ENCODE results near the gene MALL.
"Not testable (repeated sequence)": the region's sequence is repeated elsewhere in the genome, so short reads cannot be mapped to it uniquely, and the experiment has no call there.

MALL gene

GRCh38 chr2:110120171-110121051, 4.8 kb upstream of the MALL start:
- no peak for DNase-seq (ENCODE audit: low spot score)

- peak; percentile 71 for DNase-seq (ENCODE audit: low spot score)
Observed at GRCh38 chr2:110116033-110116710, 550 bp upstream of the MALL start.

- peak; percentile 80 for DNase-seq (ENCODE audit: low spot score)
Observed at GRCh38 chr2:110114831-110115255, 779 bp downstream of the MALL start.

- DNase-seq (ENCODE audit: low spot score): peak; percentile 96
Observed at GRCh38 chr2:110113961-110114591, 1.5 kb downstream of the MALL start.

GRCh38 chr2:110108291-110108690, 7.3 kb downstream of the MALL start:
- not testable (repeated sequence) for DNase-seq (ENCODE audit: low spot score)

GRCh38 chr2:110107092-110108079, 8.2 kb downstream of the MALL start:
- DNase-seq (ENCODE audit: low spot score): no peak

- peak; percentile 64 for DNase-seq (ENCODE audit: low spot score)
Observed at GRCh38 chr2:110106642-110107041, 9.0 kb downstream of the MALL start.

GRCh38 chr2:110105608-110106467, 9.8 kb downstream of the MALL start:
- peak; percentile 98 for DNase-seq (ENCODE audit: low spot score)

- no peak for DNase-seq (ENCODE audit: low spot score)
Observed at GRCh38 chr2:110105183-110105582, 10.4 kb downstream of the MALL start.

- DNase-seq (ENCODE audit: low spot score): no peak
Observed at GRCh38 chr2:110104025-110104771, 11.4 kb downstream of the MALL start.

- no peak for DNase-seq (ENCODE audit: low spot score)
Observed at GRCh38 chr2:110103061-110103961, 12.3 kb downstream of the MALL start.

- DNase-seq (ENCODE audit: low spot score): peak; percentile 52
Observed at GRCh38 chr2:110101901-110102803, 13.5 kb downstream of the MALL start.

GRCh38 chr2:110101280-110101844, 14.3 kb downstream of the MALL start:
- DNase-seq (ENCODE audit: low spot score): peak; percentile 98

- DNase-seq (ENCODE audit: low spot score): not testable (repeated sequence)
Observed at GRCh38 chr2:110100880-110101279, 14.7 kb downstream of the MALL start.

GRCh38 chr2:110100480-110100879, 15.1 kb downstream of the MALL start:
- DNase-seq (ENCODE audit: low spot score): no peak

GRCh38 chr2:110099471-110100225, 16.0 kb downstream of the MALL start:
- no peak for DNase-seq (ENCODE audit: low spot score)

GRCh38 chr2:110099038-110099425, 16.6 kb downstream of the MALL start:
- DNase-seq (ENCODE audit: low spot score): no peak

All from SW480 (cell line).